ENCODE results near the gene STARD13. TPM values are rescaled to one million over a fixed set of nuclear protein-coding genes. Genes with fewer than 3 reads are reported as not detected.
A peak's percentile ranks its signal among the peaks of the same experiment; 100 is the strongest.

STARD13 gene
- total RNA-seq, 1 experiment from 2014 or later: 4.1 TPM

DNA sequence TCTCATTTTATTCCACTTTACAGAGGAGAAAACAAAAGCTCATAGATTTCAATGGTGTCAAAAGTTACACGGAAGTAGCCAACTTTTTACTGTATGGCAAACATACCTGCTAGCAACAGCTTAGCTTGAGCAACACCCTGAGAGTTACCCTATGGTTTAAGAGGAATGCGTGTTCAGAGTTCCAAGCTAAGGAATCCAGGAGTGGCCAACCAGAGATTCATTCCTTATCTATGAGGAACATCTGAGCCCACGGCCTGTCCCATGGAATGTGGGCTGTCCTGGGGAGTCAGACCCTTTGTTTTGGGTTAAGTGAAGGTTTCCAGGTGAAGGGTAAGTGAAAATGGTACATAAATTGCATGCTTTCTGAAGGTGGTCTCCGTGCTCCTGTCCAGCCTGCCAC, 67.5 kb downstream of the STARD13 start:
- ATAC-seq (peak; percentile 93), DNase-seq (ENCODE audit: low read depth, low spot score) (peak; percentile 15)
- peak overlapping the region in 1 of 2 experiments; percentile 18; a peak in 1 of 4 replicates for H3K4me3 ChIP-seq (replicated peaks in 1 of 2; ENCODE audit: low read depth in 1 of 2, low read length in 2 of 2)
- RAD21 ChIA-PET (ENCODE audit: low non-redundant PET in 1 of 2, low total read pairs in 2 of 2, uncharacterized antibody in 2 of 2, unreplicated experiment in 2 of 2): no interaction called here
- H3K9me3 ChIP-seq (ENCODE audit: control insufficient read depth in 1 of 2, insufficient read depth in 1 of 2, low read depth in 1 of 2, low read length in 2 of 2): no peaks in the 10 kb centered on the region
- H3K9ac ChIP-seq (ENCODE audit: low read length): peak overlapping the region; percentile 22
- peaks cover 16 to 20% of the 10 kb centered on the region in 2 experiments for H3K4me1 ChIP-seq (ENCODE audit: control insufficient read depth in 1 of 2, insufficient read depth in 2 of 2, low read length in 2 of 2)
- no peaks in the 10 kb centered on the region for H3K9me2 ChIP-seq (ENCODE audit: insufficient read depth)
- BruUV-seq (replicated peaks): no TSS peak
- H3K36me3 ChIP-seq (ENCODE audit: control insufficient read depth in 1 of 2, insufficient read depth in 2 of 2, low read length in 2 of 2): no peaks in the 10 kb centered on the region
- no peak overlapping the region for H3K27ac ChIP-seq (ENCODE audit: low read depth, low read length)
- intact Hi-C loops (cut with micrococcal nuclease): no loop called here
- POLR2A ChIA-PET: no interaction called here
- no peaks in the 10 kb centered on the region for H3K79me2 ChIP-seq (ENCODE audit: insufficient read depth, low read length)
- TF ChIP-seq SRF (IDR thresholded peaks at IDR 0.05; ENCODE audit: low read depth): no peak
- TF ChIP-seq EZH2phosphoT487 (IDR thresholded peaks at IDR 0.05; ENCODE audit: borderline replicate concordance): no peak
- no peak for TF ChIP-seq ELF1 (IDR thresholded peaks at IDR 0.05; ENCODE audit: borderline replicate concordance, low read depth)
- no peak for TF ChIP-seq POLR2AphosphoS5 (IDR thresholded peaks at IDR 0.05; ENCODE audit: low read depth, low read length)
- TF ChIP-seq ATF3 (IDR thresholded peaks at IDR 0.05): no peak
- no peak for TF ChIP-seq YY1 (IDR thresholded peaks at IDR 0.05; ENCODE audit: extremely low read depth, insufficient replicate concordance, low read depth, low read length)
- no peak for TF ChIP-seq FOSL1 (IDR thresholded peaks at IDR 0.05; ENCODE audit: low read depth)
- no peak for TF ChIP-seq SIN3A (IDR thresholded peaks at IDR 0.05; ENCODE audit: low read depth)
- TF ChIP-seq REST (IDR thresholded peaks at IDR 0.05; ENCODE audit: low read depth): no peak
- TF ChIP-seq MAX (IDR thresholded peaks at IDR 0.05): no peak
- no peak for TF ChIP-seq SP1 (IDR thresholded peaks at IDR 0.05; ENCODE audit: low read depth)
- TF ChIP-seq CTCF (IDR thresholded peaks at IDR 0.05 in 2 of 3, conservative IDR thresholded peaks at IDR 0.05 in 1 of 3; ENCODE audit: borderline replicate concordance in 1 of 3, insufficient read depth in 1 of 3, low read depth in 2 of 3, low read length in 2 of 3): no peak
- TF ChIP-seq TCF7L2 (IDR thresholded peaks at IDR 0.05; ENCODE audit: borderline replicate concordance, extremely low read depth, insufficient read depth, insufficient read length): no peak
- TF ChIP-seq RAD21 (IDR thresholded peaks at IDR 0.05; ENCODE audit: low read depth): no peak
- no peak for TF ChIP-seq CEBPB (IDR thresholded peaks at IDR 0.05; ENCODE audit: low read depth)
- H2AFZ ChIP-seq (ENCODE audit: low read depth, low read length, poor library complexity, severe bottlenecking): no peak overlapping the region
- H3K27me3 ChIP-seq (ENCODE audit: insufficient read depth, low read length): no peaks in the 10 kb centered on the region
- H3K4me2 ChIP-seq (ENCODE audit: low read length): peak overlapping the region; percentile 55
- H4K20me1 ChIP-seq (ENCODE audit: insufficient read depth): no peaks in the 10 kb centered on the region
- CTCF ChIA-PET: no interaction called here
